ENCODE data around the gene PALS2.

PALS2 gene

GRCh38 chr7:24604630-24605029 lies 31.4 kb downstream of the PALS2 start:
- Histone ChIP-seq H3K4me3 (no peak overlapping the region), H3K27me3 (ENCODE audit: low read depth) (no peaks in the 10 kb centered on the region), H3K9me3 (no peaks in the 10 kb centered on the region; the same call in 1 of the 2 replicates), H3K4me1 (peaks cover 10% of the 10 kb centered on the region), H3K36me3 (replicated peaks) (no peaks in the 10 kb centered on the region)
- in situ Hi-C loops (cut with MboI; ENCODE audit: low sequenced_read_pairs): no loop called here
- DNase-seq (ENCODE audit: low spot score in 2 of 2): peak; percentile 21 to 44

GRCh38 chr7:24608504-24608903 lies 35.3 kb downstream of the PALS2 start:
- in situ Hi-C loops (cut with MboI; ENCODE audit: low sequenced_read_pairs): no loop called here
- H3K9me3 ChIP-seq: no peaks in the 10 kb centered on the region
- no peak for DNase-seq (ENCODE audit: low spot score in 2 of 2)

GRCh38 chr7:24609059-24609458 lies 35.8 kb downstream of the PALS2 start:
- H3K27me3 ChIP-seq (ENCODE audit: low read depth): no peaks in the 10 kb centered on the region
- no peak for DNase-seq (ENCODE audit: low spot score in 2 of 2)
- in situ Hi-C loops (cut with MboI; ENCODE audit: low sequenced_read_pairs): no loop called here
- H3K4me1 ChIP-seq: peaks cover 10% of the 10 kb centered on the region
- no peaks in the 10 kb centered on the region for H3K36me3 ChIP-seq (replicated peaks)
- H3K4me3 ChIP-seq: no peak overlapping the region
- no peaks in the 10 kb centered on the region for H3K9me3 ChIP-seq

More at GRCh38 chr7:24608504-24608903, 35.3 kb downstream of the PALS2 start:
- no peaks in the 10 kb centered on the region for H3K27me3 ChIP-seq (ENCODE audit: low read depth)
- H3K36me3 ChIP-seq (replicated peaks): no peaks in the 10 kb centered on the region
- no peak overlapping the region for H3K4me3 ChIP-seq
- peaks cover 10% of the 10 kb centered on the region for H3K4me1 ChIP-seq

- Histone ChIP-seq H3K4me1 (peaks cover 5% of the 10 kb centered on the region), H3K27me3 (ENCODE audit: low read depth) (no peaks in the 10 kb centered on the region), H3K36me3 (replicated peaks) (no peaks in the 10 kb centered on the region), H3K9me3 (no peaks in the 10 kb centered on the region), H3K4me3 (no peak overlapping the region)
- in situ Hi-C loops (cut with MboI; ENCODE audit: low sequenced_read_pairs): no loop called here
- no peak for DNase-seq (ENCODE audit: low spot score in 2 of 2)
Measured at GRCh38 chr7:24609570-24609969, 36.3 kb downstream of the PALS2 start.

GRCh38 chr7:24611130-24611529 lies 37.9 kb downstream of the PALS2 start:
- in situ Hi-C loops (cut with MboI; ENCODE audit: low sequenced_read_pairs): no loop called here

GRCh38 chr7:24617957-24618616 lies 44.8 kb downstream of the PALS2 start:
- no peaks in the 10 kb centered on the region for H3K27me3 ChIP-seq (ENCODE audit: low read depth)
- H3K4me3 ChIP-seq: no peak overlapping the region
- in situ Hi-C loops (cut with MboI; ENCODE audit: low sequenced_read_pairs): no loop called here
- peaks cover 12% of the 10 kb centered on the region for H3K4me1 ChIP-seq
- peaks cover 3% of the 10 kb centered on the region; the same call in 1 of the 2 replicates for H3K9me3 ChIP-seq
- no peaks in the 10 kb centered on the region for H3K36me3 ChIP-seq (replicated peaks)
- no peak for DNase-seq (ENCODE audit: low spot score in 2 of 2)

More at GRCh38 chr7:24611130-24611529, 37.9 kb downstream of the PALS2 start:
- no peaks in the 10 kb centered on the region for H3K4me1 ChIP-seq
- DNase-seq (ENCODE audit: low spot score in 2 of 2): no peak
- H3K9me3 ChIP-seq: no peaks in the 10 kb centered on the region
- no peaks in the 10 kb centered on the region for H3K27me3 ChIP-seq (ENCODE audit: low read depth)
- H3K4me3 ChIP-seq: no peak overlapping the region
- H3K36me3 ChIP-seq (replicated peaks): no peaks in the 10 kb centered on the region

GRCh38 chr7:24619978-24620377 lies 46.7 kb downstream of the PALS2 start:
- H3K4me3 ChIP-seq: no peak overlapping the region
- in situ Hi-C loops (cut with MboI; ENCODE audit: low sequenced_read_pairs): no loop called here
- peaks cover 12% of the 10 kb centered on the region for H3K4me1 ChIP-seq
- H3K36me3 ChIP-seq (replicated peaks): no peaks in the 10 kb centered on the region
- no peak for DNase-seq (ENCODE audit: low spot score in 2 of 2)
- H3K27me3 ChIP-seq (ENCODE audit: low read depth): no peaks in the 10 kb centered on the region
- peaks cover 3% of the 10 kb centered on the region; the same call in 1 of the 2 replicates for H3K9me3 ChIP-seq

- H3K36me3 ChIP-seq (replicated peaks): no peaks in the 10 kb centered on the region
- H3K9me3 ChIP-seq: peaks cover 3% of the 10 kb centered on the region; the same call in 1 of the 2 replicates
- H3K4me3 ChIP-seq: no peak overlapping the region
- H3K4me1 ChIP-seq: peaks cover 12% of the 10 kb centered on the region
- in situ Hi-C loops (cut with MboI; ENCODE audit: low sequenced_read_pairs): no loop called here
- no peaks in the 10 kb centered on the region for H3K27me3 ChIP-seq (ENCODE audit: low read depth)
- DNase-seq (ENCODE audit: low spot score in 2 of 2): no peak
Measured at GRCh38 chr7:24622646-24623182, 49.5 kb downstream of the PALS2 start.

Data from HAP-1 (cell line).